ENCODE results near the gene FAM9A.
"Not testable (repeated sequence)": the region's sequence is repeated elsewhere in the genome, so short reads cannot be mapped to it uniquely, and the experiment has no call there.

FAM9A gene

GRCh38 chrX:8803326-8803725 lies 2.1 kb upstream of the FAM9A start:
- DNase-seq (ENCODE audit: low read depth) = no peak

DNA sequence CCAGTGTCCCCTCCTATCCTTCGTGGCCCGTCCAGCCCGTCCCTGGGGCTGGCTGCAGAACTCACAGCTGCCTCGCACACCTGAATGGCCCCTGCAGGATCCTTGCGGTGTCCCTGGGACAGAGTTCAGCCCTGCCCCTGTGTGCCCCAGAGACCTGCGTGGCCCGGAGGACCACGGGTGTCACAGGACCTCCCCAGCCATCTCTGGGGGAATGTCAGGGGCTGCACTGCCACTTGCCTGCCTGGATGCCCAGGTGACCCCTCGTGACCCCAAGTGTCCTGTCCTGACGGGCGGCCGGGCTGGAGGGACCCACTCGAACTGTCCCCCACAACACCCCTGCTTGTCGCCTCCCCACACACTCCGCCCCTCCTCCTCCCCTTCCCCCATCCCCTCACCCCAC lies 832 bp downstream of the FAM9A start:
- not testable (repeated sequence) for DNase-seq (ENCODE audit: low read depth)

- not testable (repeated sequence) for DNase-seq (ENCODE audit: low read depth)
Observed at GRCh38 chrX:8799281-8799680, 1.9 kb downstream of the FAM9A start.

GRCh38 chrX:8798702-8799101 lies 2.5 kb downstream of the FAM9A start:
- not testable (repeated sequence) for DNase-seq (ENCODE audit: low read depth)

GRCh38 chrX:8787119-8787518 lies 14.1 kb downstream of the FAM9A start:
- DNase-seq (ENCODE audit: low read depth) = not testable (repeated sequence)

GRCh38 chrX:8784162-8784561 lies 17.0 kb downstream of the FAM9A start:
- DNase-seq (ENCODE audit: low read depth) = no peak

DNA sequence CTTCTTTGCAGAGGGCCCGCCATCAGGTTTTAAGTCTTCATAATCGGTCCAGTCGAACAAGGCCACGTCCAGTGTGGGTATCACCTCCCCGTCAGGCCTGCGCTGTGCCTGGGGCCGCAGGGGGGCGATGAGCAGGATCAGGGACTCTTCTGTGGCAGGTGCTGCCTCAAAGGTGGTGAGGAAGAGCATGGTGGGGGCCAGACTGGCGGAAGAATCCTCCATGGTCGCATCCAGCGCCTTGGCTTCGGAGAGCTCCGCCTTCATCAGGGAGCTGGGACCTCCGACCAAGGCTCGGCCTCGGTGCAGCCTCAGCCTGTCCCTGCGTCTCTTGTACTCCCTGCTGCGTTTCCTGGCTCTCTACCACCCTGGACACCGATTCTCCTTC lies 17.5 kb downstream of the FAM9A start:
- no peak for DNase-seq (ENCODE audit: low read depth)

GRCh38 chrX:8783097-8783713 lies 18.0 kb downstream of the FAM9A start:
- peak; percentile 14 for DNase-seq (ENCODE audit: low read depth)

- no peak for DNase-seq (ENCODE audit: low read depth)
Observed at GRCh38 chrX:8782595-8782994, 18.6 kb downstream of the FAM9A start.

GRCh38 chrX:8781921-8782320 lies 19.3 kb downstream of the FAM9A start:
- not testable (repeated sequence) for DNase-seq (ENCODE audit: low read depth)

DNA sequence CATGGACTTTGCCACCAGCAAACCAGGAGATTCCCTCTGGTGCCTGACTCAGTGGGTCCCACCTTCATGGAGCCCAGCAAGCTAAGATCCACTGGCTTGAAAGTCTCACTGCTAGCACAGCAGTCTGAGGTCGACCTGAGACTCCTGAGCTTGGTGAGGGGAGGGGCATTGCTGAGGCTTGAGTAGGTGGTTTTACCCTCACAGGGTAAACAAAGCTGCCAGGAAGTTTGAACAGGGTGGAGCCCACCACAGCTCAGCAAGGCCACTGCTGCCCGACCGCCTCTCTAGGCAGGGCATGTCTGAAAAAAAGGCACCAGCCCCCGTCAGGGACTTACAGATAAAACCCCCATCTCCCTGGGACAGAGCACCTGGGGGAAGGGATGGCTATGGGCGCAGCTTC lies 28.1 kb downstream of the FAM9A start:
- no peak for DNase-seq (ENCODE audit: low read depth)

DNA sequence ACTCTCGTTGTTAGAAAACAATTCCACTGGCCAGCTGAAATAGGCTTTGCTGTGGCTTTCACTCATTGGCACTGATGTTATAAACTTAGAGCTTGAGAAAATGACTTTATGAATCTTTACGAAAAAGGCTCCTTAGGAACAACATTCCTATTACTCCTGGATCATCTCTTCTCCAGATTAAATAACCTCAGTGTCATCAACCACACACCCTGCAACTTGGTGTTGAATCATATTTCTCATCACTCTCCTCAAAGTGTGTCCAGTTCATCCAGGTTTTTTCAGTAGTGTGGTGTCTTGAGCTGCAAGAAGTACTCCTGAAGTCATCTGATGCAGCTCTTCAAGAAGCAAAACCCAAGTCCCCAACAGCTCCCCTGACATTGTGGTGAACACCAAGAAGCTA lies 41.2 kb downstream of the FAM9A start:
- DNase-seq (ENCODE audit: low read depth) = no peak

DNA sequence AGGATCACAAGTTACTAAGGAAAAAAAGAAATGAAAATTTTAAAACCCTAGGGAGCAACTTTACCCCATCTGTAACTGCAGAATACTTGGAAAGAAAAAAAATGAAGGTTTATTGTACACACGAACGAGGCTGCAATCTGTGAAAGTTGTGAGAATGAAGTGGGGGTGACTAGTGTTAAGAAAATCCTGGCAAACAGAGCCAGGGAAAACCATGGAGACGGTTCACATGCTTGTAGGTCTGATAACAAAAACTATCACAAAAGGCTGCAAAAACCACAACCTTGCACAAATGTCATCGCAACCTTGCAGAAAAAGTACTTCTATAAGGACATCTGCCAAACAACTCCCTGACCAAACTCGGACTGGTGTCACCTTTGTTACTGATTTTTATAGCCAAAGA lies 42.5 kb downstream of the FAM9A start:
- not testable (repeated sequence) for DNase-seq (ENCODE audit: low read depth)

DNA sequence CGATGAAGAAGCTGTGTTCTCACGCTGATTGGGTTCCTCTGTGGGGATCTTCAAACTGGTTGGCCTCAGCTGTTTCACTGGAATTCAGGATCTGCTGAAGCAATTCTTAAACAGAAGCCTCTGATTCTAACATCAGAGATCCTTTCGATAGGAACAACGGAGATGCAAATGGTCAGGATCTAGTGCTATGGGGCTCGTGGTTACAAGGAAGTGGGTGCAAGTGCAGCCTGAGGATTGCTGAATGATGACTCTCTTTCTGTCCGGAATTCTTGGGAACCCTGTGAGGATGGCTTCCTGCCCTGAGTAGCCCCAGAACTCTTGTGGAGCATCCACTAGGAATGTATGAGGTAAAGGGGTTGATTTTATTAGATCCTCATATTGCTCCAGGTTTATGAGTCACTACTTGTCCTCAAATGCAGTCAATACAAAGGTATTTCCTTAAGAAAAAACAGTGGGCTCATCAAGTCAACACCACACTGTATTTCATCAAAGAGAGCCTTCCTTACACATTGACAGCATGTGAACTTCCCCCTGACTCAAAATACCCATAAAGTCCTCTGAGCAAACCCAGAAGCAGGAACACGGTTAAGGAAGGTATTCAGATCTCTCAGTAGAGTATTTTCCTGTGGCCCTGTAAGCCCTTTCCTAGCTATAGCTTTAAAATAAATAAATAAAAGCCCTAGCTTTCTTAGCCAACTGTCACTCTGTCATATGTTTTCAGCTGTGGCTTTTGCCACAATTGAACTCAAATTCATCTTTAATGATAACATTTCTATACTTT lies 43.4 kb downstream of the FAM9A start:
- not testable (repeated sequence) for DNase-seq (ENCODE audit: low read depth)

GRCh38 chrX:8755813-8756212 lies 45.4 kb downstream of the FAM9A start:
- no peak for DNase-seq (ENCODE audit: low read depth)

DNA sequence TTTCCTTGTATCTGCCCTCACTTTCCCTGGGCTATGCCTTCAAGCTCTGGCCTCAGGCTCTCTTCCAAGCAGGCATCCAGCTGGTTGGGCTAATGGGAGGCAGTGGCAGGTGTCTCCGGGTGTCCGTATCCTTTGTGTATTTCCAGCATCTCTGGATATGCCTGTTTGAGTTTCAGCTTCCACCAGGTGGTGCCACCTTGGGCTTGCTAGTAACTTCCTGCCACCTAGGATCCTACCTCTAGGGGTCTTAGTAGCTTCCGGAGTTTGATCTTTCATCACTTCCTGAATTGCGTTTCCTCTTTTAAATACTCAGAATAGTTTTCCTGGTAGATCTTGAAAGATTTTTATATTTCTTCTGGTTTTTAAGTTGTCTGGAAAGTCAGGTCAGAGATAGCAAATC lies 46.1 kb downstream of the FAM9A start:
- no peak for DNase-seq (ENCODE audit: low read depth)

GRCh38 chrX:8749697-8750096 lies 51.5 kb downstream of the FAM9A start:
- no peak for DNase-seq (ENCODE audit: low read depth)

DNA sequence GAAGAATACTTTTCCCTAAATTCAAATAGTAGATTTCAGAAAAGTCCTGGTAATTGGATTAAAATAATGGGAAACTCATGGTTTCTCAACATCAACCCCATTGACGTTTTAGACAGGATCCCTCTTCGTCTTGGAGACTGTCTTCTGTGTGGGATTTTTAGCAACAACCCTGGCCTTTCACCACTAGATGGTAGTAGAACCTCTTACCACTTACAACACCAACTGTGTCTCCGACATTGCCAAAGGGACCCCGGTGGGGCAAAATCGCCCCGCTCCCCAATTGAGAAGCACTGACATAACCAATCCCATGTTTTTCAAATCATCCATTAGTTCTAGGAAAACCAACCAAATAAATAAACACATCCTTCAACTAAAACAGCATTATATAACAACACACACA lies 52.3 kb downstream of the FAM9A start:
- DNase-seq (ENCODE audit: low read depth) = no peak

DNA sequence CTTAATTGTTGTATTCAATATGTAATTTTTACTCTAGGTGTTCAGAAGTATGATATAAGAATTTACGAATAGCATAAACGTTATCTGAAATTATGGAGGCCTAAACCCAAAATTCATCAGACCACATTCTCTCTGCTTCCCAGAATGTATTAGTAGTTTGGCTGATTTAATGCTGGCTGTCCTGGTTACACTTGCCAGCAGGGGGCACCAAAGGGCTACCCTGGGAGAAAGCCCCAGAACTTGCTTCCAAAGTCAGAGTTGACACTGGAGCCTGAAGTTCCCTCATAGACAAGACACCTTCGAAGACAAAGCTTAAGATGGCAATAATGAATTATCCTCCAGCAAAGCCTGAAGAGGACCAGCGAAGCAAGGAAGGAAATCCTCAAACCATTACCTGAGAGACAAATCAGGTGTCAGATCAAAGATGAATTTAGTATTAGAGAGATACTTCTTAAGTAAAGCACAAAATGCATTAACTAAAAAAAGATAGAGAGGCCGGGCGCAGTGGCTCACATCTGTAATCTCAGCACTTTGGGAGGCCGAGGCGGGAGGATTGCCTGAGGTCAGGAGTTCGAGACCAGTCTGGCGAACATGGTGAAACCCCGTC lies 58.0 kb downstream of the FAM9A start:
- peak; percentile 54 for DNase-seq (ENCODE audit: low read depth)

- DNase-seq (ENCODE audit: low read depth) = no peak
Observed at GRCh38 chrX:8741981-8742380, 59.2 kb downstream of the FAM9A start.
